Measurements from ENCODE around the gene HMGCR.
"Not testable (repeated sequence)": the region's sequence is repeated elsewhere in the genome, so short reads cannot be mapped to it uniquely, and the experiment has no call there.

HMGCR gene

DNA sequence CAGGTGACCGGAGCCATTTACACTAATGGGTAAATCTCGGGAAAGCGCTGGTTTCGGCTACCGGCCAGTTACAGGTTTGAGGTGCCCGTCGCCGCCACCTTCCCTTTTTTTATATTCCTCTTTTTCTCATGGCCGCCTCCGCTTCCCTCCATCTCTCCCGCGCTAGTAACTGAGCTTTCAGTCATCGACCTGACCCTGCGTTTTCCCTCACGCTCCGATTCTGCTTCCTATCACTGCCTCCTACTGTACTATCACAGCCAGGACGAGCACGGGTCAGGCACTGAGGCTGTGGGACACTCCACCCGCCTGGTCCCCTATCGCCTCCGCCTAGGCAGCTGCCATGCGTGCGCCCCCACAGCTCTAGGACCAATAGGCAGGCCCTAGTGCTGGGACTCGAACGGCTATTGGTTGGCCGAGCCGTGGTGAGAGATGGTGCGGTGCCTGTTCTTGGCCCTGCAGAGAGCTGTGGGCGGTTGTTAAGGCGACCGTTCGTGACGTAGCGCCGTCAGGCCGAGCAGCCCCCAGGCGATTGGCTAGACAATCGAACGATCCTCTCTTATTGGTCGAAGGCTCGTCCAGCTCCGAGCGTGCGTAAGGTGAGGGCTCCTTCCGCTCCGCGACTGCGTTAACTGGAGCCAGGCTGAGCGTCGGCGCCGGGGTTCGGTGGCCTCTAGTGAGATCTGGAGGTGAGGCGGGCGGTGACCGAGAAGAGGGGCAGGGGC lies at the start of gene HMGCR:
HMGCR (plus strand) TSS at position 606 of the 722 bp plus-strand sequence. CDS start 5,386 bp downstream, outside the sequence.
- H3K9me3 ChIP-seq (ENCODE audit: control insufficient read depth, insufficient read depth, low read length), result no peaks in the 10 kb centered on the region
- H3K27ac ChIP-seq (ENCODE audit: low read length), result peak within 1 kb of the TSS; percentile 38
- DNase-seq (ENCODE audit: low read depth, low spot score), result peak; percentile 99
- no peaks in the 10 kb centered on the region; the same call in 1 of the 2 replicates for H3K4me1 ChIP-seq (ENCODE audit: control insufficient read depth, insufficient read depth, low read length)
- peak within 1 kb of the TSS; percentile 95 for H3K4me3 ChIP-seq (ENCODE audit: low read length)
- no peaks in the 10 kb centered on the region for H3K27me3 ChIP-seq (ENCODE audit: control insufficient read depth, insufficient read depth, low read length)
- H3K36me3 ChIP-seq (ENCODE audit: control insufficient read depth, insufficient read depth, low read length), result no peaks in the 10 kb centered on the region
- WGBS (ENCODE audit: insufficient coverage, insufficient read length), result no CpG with 5 or more reads among the region's 56 CpGs

GRCh38 chr5:75291844-75292243 lies 45.2 kb upstream of the HMGCR start:
- H3K9me3 ChIP-seq (ENCODE audit: control insufficient read depth, insufficient read depth, low read length); DNase-seq (ENCODE audit: low read depth, low spot score); H3K27ac ChIP-seq (ENCODE audit: low read length); H3K4me1 ChIP-seq (ENCODE audit: control insufficient read depth, insufficient read depth, low read length); H3K36me3 ChIP-seq (ENCODE audit: control insufficient read depth, insufficient read depth, low read length); H3K4me3 ChIP-seq (ENCODE audit: low read length); H3K27me3 ChIP-seq (ENCODE audit: control insufficient read depth, insufficient read depth, low read length): not testable (repeated sequence)
- WGBS (ENCODE audit: insufficient coverage, insufficient read length), result no CpG with 5 or more reads among the region's 3 CpGs

DNA sequence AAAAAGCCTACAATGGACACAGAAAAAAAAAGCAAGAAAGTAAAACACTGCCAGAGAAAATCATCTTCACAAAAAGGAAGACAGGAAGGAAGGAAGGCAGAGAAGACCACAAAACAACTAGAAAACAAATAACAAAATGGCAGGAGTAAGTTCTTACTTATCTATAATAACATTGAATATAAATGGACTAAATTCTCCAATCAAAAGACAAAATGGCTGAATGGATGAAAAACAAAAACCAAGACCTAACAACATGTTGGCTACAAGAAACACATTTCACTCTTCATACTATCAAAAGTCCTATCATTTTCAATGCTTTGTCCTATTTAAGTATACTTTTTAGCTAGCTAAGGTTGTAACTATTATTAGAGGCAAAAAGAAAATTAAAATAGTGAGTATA lies 36.9 kb upstream of the HMGCR start:
- H3K27me3 ChIP-seq (ENCODE audit: control insufficient read depth, insufficient read depth, low read length), result no peaks in the 10 kb centered on the region
- H3K4me1 ChIP-seq (ENCODE audit: control insufficient read depth, insufficient read depth, low read length), result no peaks in the 10 kb centered on the region
- H3K27ac ChIP-seq (ENCODE audit: low read length), result no peak overlapping the region
- H3K4me3 ChIP-seq (ENCODE audit: low read length), result no peak overlapping the region
- no peak for DNase-seq (ENCODE audit: low read depth, low spot score)
- H3K36me3 ChIP-seq (ENCODE audit: control insufficient read depth, insufficient read depth, low read length), result no peaks in the 10 kb centered on the region
- H3K9me3 ChIP-seq (ENCODE audit: control insufficient read depth, insufficient read depth, low read length), result no peaks in the 10 kb centered on the region

DNA sequence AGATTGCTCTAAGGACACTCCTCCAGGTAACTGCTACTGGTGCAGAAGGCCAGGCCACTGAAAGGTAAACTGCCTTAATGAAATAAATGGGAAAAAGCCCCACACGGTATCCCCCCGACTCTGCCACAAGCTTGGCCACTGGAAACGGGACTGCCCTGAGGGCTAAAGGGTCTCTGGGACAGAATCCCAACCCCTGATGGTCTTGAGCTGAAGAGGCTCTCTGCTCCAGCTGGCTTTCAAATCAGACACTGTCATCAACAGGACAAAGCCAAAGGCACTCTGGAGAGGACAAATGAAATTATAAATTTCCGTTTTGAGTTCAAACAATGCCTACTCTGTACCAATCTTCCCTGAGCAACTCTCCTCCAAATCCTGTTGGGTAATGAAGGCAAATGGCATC lies 33.6 kb upstream of the HMGCR start:
- H3K4me3 ChIP-seq (ENCODE audit: low read length), result no peak overlapping the region
- H3K27me3 ChIP-seq (ENCODE audit: control insufficient read depth, insufficient read depth, low read length), result no peaks in the 10 kb centered on the region
- WGBS (ENCODE audit: insufficient coverage, insufficient read length), result no CpG with 5 or more reads among the region's 4 CpGs
- no peak for DNase-seq (ENCODE audit: low read depth, low spot score)
- H3K36me3 ChIP-seq (ENCODE audit: control insufficient read depth, insufficient read depth, low read length), result no peaks in the 10 kb centered on the region
- no peaks in the 10 kb centered on the region for H3K9me3 ChIP-seq (ENCODE audit: control insufficient read depth, insufficient read depth, low read length)
- H3K4me1 ChIP-seq (ENCODE audit: control insufficient read depth, insufficient read depth, low read length), result no peaks in the 10 kb centered on the region
- H3K27ac ChIP-seq (ENCODE audit: low read length), result no peak overlapping the region

DNA sequence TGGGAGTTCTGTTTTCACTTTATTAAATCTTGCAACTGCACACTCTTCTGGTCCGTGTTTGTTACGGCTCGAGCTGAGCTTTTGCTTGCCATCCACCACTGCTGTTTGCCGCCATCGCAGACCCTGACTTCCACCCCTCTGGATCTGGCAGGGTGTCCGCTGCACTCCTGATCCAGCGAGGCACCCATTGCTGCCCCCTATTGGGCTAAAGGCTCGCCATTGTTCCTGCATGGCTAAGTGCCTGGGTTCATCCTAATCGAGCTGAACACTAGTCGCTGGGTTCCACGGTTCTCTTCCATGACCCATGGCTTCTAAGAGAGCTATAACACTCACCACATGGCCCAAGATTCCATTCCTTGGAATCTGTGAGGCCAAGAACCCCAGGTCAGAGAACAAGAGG lies 32.5 kb upstream of the HMGCR start:
- not testable (repeated sequence) for H3K27me3 ChIP-seq (ENCODE audit: control insufficient read depth, insufficient read depth, low read length); DNase-seq (ENCODE audit: low read depth, low spot score); H3K36me3 ChIP-seq (ENCODE audit: control insufficient read depth, insufficient read depth, low read length); H3K27ac ChIP-seq (ENCODE audit: low read length); H3K4me3 ChIP-seq (ENCODE audit: low read length); H3K9me3 ChIP-seq (ENCODE audit: control insufficient read depth, insufficient read depth, low read length); H3K4me1 ChIP-seq (ENCODE audit: control insufficient read depth, insufficient read depth, low read length)
- no CpG with 5 or more reads among the region's 11 CpGs for WGBS (ENCODE audit: insufficient coverage, insufficient read length)

GRCh38 chr5:75306746-75307145 lies 30.3 kb upstream of the HMGCR start:
- DNase-seq (ENCODE audit: low read depth, low spot score), result no peak
- no peak overlapping the region for H3K27ac ChIP-seq (ENCODE audit: low read length)
- H3K4me3 ChIP-seq (ENCODE audit: low read length), result no peak overlapping the region
- no peaks in the 10 kb centered on the region for H3K36me3 ChIP-seq (ENCODE audit: control insufficient read depth, insufficient read depth, low read length)
- H3K9me3 ChIP-seq (ENCODE audit: control insufficient read depth, insufficient read depth, low read length), result no peaks in the 10 kb centered on the region
- no peaks in the 10 kb centered on the region for H3K27me3 ChIP-seq (ENCODE audit: control insufficient read depth, insufficient read depth, low read length)
- WGBS (ENCODE audit: insufficient coverage, insufficient read length), result 100% methylated on average over 1 of the region's 1 CpG
- no peaks in the 10 kb centered on the region for H3K4me1 ChIP-seq (ENCODE audit: control insufficient read depth, insufficient read depth, low read length)

DNA sequence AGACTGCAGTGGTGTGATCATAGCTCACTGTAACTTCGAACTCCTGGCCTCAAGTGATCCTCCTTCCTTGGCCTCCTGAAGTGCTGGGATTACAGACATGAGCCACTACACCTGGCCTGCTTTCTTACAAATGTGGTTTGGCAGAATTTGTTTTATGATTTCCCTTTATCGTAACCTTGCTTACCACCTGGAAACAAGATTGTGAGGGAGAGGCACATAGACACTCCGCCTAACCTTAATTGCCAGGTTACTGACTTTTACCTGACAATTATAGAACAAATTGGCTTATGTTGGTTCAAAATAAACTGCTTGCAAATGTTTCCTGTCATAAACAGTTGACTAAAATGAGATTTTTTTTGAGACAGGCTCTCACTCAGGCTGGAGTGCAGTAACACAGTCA lies 26.8 kb upstream of the HMGCR start:
- DNase-seq (ENCODE audit: low read depth, low spot score), result no peak
- H3K9me3 ChIP-seq (ENCODE audit: control insufficient read depth, insufficient read depth, low read length), result no peaks in the 10 kb centered on the region
- H3K27me3 ChIP-seq (ENCODE audit: control insufficient read depth, insufficient read depth, low read length), result no peaks in the 10 kb centered on the region
- no peak overlapping the region for H3K4me3 ChIP-seq (ENCODE audit: low read length)
- H3K27ac ChIP-seq (ENCODE audit: low read length), result no peak overlapping the region
- no CpG with 5 or more reads among the region's 3 CpGs for WGBS (ENCODE audit: insufficient coverage, insufficient read length)
- no peaks in the 10 kb centered on the region for H3K36me3 ChIP-seq (ENCODE audit: control insufficient read depth, insufficient read depth, low read length)
- H3K4me1 ChIP-seq (ENCODE audit: control insufficient read depth, insufficient read depth, low read length), result no peaks in the 10 kb centered on the region

DNA sequence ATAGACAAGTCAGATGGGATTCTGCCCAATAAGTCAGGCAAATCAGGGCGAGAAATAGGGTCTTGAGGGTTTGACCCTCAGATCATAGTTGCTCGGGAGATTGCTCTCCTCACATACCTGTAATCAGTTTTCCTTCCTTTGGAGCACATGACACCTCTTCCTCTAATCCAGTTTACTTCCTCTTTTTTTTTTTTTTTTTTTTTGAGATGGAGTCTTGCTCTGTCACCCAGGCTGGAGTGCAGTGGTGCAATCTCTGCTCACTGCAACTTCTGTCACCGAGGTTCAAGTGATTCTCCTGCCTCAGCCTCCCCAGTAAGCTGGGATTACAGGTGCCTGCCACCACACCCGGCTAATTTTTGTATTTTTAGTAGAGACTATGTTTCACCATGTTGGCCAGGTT lies 17.9 kb upstream of the HMGCR start:
- no CpG with 5 or more reads among the region's 4 CpGs for WGBS (ENCODE audit: insufficient coverage, insufficient read length)
- not testable (repeated sequence) for DNase-seq (ENCODE audit: low read depth, low spot score); H3K27me3 ChIP-seq (ENCODE audit: control insufficient read depth, insufficient read depth, low read length); H3K36me3 ChIP-seq (ENCODE audit: control insufficient read depth, insufficient read depth, low read length); H3K27ac ChIP-seq (ENCODE audit: low read length); H3K4me3 ChIP-seq (ENCODE audit: low read length); H3K4me1 ChIP-seq (ENCODE audit: control insufficient read depth, insufficient read depth, low read length); H3K9me3 ChIP-seq (ENCODE audit: control insufficient read depth, insufficient read depth, low read length)

- Histone ChIP-seq H3K27me3 (ENCODE audit: control insufficient read depth, insufficient read depth, low read length) (no peaks in the 10 kb centered on the region), H3K4me3 (ENCODE audit: low read length) (no peak overlapping the region), H3K27ac (ENCODE audit: low read length) (no peak overlapping the region), H3K9me3 (ENCODE audit: control insufficient read depth, insufficient read depth, low read length) (no peaks in the 10 kb centered on the region), H3K4me1 (ENCODE audit: control insufficient read depth, insufficient read depth, low read length) (no peaks in the 10 kb centered on the region; the same call in 1 of the 2 replicates), H3K36me3 (ENCODE audit: control insufficient read depth, insufficient read depth, low read length) (peaks cover 2% of the 10 kb centered on the region; the same call in 1 of the 2 replicates)
- WGBS (ENCODE audit: insufficient coverage, insufficient read length), result no CpG with 5 or more reads among the region's 1 CpG
- no peak for DNase-seq (ENCODE audit: low read depth, low spot score)
Observed at GRCh38 chr5:75319638-75320037, 17.4 kb upstream of the HMGCR start.

DNA sequence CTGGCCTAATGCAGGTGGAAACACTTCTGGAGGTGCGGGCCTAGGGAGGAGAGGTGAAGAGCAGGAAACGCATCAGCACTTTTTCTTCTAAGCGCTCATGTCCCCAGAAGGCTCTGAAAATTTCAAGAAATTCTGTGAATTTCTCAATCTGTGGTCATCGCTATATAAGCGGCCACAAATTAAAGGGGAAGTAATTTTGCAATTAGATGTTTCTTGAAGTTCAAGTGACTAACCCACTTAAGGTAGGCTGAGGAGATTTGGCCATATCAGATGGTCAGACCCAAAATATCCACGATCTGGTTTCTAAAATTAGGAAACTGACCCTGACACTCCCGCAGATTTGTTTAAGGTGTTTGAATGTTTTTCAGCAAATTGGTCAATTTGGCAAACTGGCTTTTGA lies 16.6 kb upstream of the HMGCR start:
- peaks cover 2% of the 10 kb centered on the region; the same call in 1 of the 2 replicates for H3K36me3 ChIP-seq (ENCODE audit: control insufficient read depth, insufficient read depth, low read length)
- no peak overlapping the region for H3K4me3 ChIP-seq (ENCODE audit: low read length)
- H3K9me3 ChIP-seq (ENCODE audit: control insufficient read depth, insufficient read depth, low read length), result no peaks in the 10 kb centered on the region
- WGBS (ENCODE audit: insufficient coverage, insufficient read length), result no CpG with 5 or more reads among the region's 7 CpGs
- H3K4me1 ChIP-seq (ENCODE audit: control insufficient read depth, insufficient read depth, low read length), result no peaks in the 10 kb centered on the region; the same call in 1 of the 2 replicates
- no peak overlapping the region for H3K27ac ChIP-seq (ENCODE audit: low read length)
- no peak for DNase-seq (ENCODE audit: low read depth, low spot score)
- H3K27me3 ChIP-seq (ENCODE audit: control insufficient read depth, insufficient read depth, low read length), result no peaks in the 10 kb centered on the region

GRCh38 chr5:75322066-75322465 lies 15.0 kb upstream of the HMGCR start:
- H3K27ac ChIP-seq (ENCODE audit: low read length), result no peak overlapping the region
- H3K4me3 ChIP-seq (ENCODE audit: low read length), result no peak overlapping the region
- H3K36me3 ChIP-seq (ENCODE audit: control insufficient read depth, insufficient read depth, low read length), result peaks cover 2% of the 10 kb centered on the region; the same call in 1 of the 2 replicates
- DNase-seq (ENCODE audit: low read depth, low spot score), result no peak
- no peaks in the 10 kb centered on the region for H3K27me3 ChIP-seq (ENCODE audit: control insufficient read depth, insufficient read depth, low read length)
- no peaks in the 10 kb centered on the region for H3K9me3 ChIP-seq (ENCODE audit: control insufficient read depth, insufficient read depth, low read length)
- no peaks in the 10 kb centered on the region; the same call in 1 of the 2 replicates for H3K4me1 ChIP-seq (ENCODE audit: control insufficient read depth, insufficient read depth, low read length)
- no CpG with 5 or more reads among the region's 5 CpGs for WGBS (ENCODE audit: insufficient coverage, insufficient read length)

All from iPS DF 6.9 (cell line).